Colonic mucosa (tissue), 4 donors: ENCODE measurements around the gene APBA3. TPM values are rescaled to one million over a fixed set of nuclear protein-coding genes. Genes with fewer than 3 reads are reported as not detected.

Experiments used
- DNase-seq: peaks from one replicate; pipeline ENCODE4 v3.0.0-alpha.2; 2020
- H3K27ac ChIP-seq: fragments of 200-600 bp; one replicate; pipeline ENCODE4 v1.8.0; 2021
- H3K27me3 ChIP-seq: fragments of 200-600 bp; one replicate; pipeline ENCODE4 v1.8.0; 2021
- H3K36me3 ChIP-seq: fragments of 200-600 bp; one replicate; pipeline ENCODE4 v1.8.0; 2021
- H3K4me1 ChIP-seq: fragments of 200-600 bp; one replicate; pipeline ENCODE4 v1.8.0; 2021; ENCODE audit warnings: mild to moderate bottlenecking
- H3K4me3 ChIP-seq: fragments of 200-600 bp; one replicate; pipeline ENCODE4 v1.8.0; 2021
- H3K9ac ChIP-seq, 2 donors: one replicate each; pipeline ENCODE4 v1.7.0; 2013; ENCODE audit warnings: control low read depth in 2 of 2, low read depth in 2 of 2, low read length in 2 of 2
- H3K9me3 ChIP-seq: fragments of 200-600 bp; one replicate; pipeline ENCODE4 v1.8.0; 2021
- intact Hi-C: fragments of 100-400 bp; cut with DNase I; formaldehyde crosslinking; loops from one replicate; pipeline ENCODE4 v1.14.1; 2022
- total RNA-seq, 2 donors: library from RNA; stranded (reverse); fragmentation: NEBNext Ultra II Directional in 1 of 2; extraction: Animal tissue kit (Norgen Biotek cat#: 25700) in 1 of 2; gene quantifications; one replicate each; pipeline ENCODE4 v1.2.1, GENCODE V29; 2021
- TF ChIP-seq, protein P1 (sequence below): fragments of 200-600 bp; IDR thresholded peaks from one replicate; pipeline ENCODE4 v1.8.0; 2022; ENCODE audit warnings: antibody characterized with exemption, mild to moderate bottlenecking
- donor health status: healthy.
- donor health status: DM: no; HTN: no; CAD: no.
- donor health status: DM: no; HTN: no; CAD: no.

APBA3 gene
- total RNA-seq, 2 donors from 2014 or later = 21.0 to 29.3 TPM

DNA sequence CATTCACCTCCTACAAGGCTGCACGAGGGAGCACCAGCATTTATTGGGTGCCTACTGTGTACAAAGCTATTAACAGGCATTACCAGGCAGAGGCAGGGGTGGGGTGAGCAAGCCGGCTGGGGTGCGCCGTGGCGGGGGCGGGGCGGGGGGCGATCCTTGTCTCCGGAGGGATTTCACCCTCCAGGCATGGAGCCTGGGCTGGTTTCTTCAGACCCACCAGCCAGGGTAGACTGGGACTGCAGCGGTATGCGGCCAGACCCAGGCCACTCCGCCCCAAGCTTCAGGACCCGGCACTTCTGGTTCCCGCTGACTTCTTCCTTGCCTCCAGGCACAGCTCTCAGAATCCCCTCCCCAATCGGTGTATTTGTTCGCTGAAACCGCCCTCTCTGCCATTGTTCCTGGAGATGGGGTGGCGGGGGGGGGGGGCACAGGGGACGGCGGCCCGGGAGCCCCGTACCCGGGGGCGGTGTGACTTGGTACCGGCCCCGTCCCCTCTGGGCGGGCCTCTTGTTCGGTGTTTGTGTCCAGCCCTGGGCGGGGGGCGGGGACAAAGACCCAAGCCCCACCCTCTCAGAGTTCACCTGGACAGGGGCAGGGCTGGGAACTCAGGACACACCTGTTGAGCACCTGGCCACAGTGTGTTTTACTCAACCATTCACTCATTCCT lies 38.9 kb downstream of the APBA3 start:
- no peaks in the 10 kb centered on the region for H3K9me3 ChIP-seq
- no peaks in the 10 kb centered on the region for H3K27me3 ChIP-seq
- peaks cover 21% of the 10 kb centered on the region for H3K4me1 ChIP-seq
- intact Hi-C loops = no loop called here
- H3K36me3 ChIP-seq = no peaks in the 10 kb centered on the region
- H3K27ac ChIP-seq = peak overlapping the region; percentile 75
- peak overlapping the region; percentile 52 to 72 for H3K9ac ChIP-seq
- peak; percentile 84 for DNase-seq
- TF ChIP-seq, protein P1, sequence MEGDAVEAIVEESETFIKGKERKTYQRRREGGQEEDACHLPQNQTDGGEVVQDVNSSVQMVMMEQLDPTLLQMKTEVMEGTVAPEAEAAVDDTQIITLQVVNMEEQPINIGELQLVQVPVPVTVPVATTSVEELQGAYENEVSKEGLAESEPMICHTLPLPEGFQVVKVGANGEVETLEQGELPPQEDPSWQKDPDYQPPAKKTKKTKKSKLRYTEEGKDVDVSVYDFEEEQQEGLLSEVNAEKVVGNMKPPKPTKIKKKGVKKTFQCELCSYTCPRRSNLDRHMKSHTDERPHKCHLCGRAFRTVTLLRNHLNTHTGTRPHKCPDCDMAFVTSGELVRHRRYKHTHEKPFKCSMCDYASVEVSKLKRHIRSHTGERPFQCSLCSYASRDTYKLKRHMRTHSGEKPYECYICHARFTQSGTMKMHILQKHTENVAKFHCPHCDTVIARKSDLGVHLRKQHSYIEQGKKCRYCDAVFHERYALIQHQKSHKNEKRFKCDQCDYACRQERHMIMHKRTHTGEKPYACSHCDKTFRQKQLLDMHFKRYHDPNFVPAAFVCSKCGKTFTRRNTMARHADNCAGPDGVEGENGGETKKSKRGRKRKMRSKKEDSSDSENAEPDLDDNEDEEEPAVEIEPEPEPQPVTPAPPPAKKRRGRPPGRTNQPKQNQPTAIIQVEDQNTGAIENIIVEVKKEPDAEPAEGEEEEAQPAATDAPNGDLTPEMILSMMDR = no peak
- peak overlapping the region; percentile 45 for H3K4me3 ChIP-seq

DNA sequence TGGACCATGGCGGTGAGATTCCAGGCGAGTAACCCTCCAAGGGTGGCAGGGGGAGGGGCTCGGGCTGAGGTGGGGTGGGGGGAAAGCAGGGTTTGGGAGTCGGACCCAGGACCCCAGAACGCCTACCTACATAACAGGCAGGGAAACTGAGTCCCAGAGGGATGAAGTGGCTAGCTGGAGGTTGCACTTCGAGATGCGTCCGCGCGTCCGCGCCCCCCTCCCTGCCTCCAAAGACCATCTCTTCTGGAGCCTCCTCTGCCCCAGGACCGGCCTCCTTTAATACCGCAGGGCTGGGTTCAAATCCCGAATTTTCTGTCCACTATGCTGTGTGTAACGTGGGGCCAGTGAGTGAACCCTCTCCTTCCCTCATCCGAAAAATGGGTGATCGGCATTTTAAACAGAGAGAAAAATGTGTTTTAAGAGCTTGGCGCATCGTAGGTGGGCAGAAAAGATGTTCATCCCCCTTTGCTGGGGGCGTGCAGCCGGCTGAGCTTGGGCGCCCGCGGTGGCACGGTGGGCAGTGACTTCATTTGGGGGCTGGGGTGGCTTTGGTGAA lies 39.5 kb downstream of the APBA3 start:
- Histone ChIP-seq H3K27me3 (no peaks in the 10 kb centered on the region), H3K9me3 (no peaks in the 10 kb centered on the region), H3K27ac (peak overlapping the region; percentile 75), H3K9ac (peak overlapping the region; percentile 52 to 72), H3K4me3 (peak overlapping the region; percentile 45), H3K36me3 (no peaks in the 10 kb centered on the region), H3K4me1 (peaks cover 21% of the 10 kb centered on the region)
- intact Hi-C loops = no loop called here
- DNase-seq = no peak
- TF ChIP-seq, protein P1 = no peak

DNA sequence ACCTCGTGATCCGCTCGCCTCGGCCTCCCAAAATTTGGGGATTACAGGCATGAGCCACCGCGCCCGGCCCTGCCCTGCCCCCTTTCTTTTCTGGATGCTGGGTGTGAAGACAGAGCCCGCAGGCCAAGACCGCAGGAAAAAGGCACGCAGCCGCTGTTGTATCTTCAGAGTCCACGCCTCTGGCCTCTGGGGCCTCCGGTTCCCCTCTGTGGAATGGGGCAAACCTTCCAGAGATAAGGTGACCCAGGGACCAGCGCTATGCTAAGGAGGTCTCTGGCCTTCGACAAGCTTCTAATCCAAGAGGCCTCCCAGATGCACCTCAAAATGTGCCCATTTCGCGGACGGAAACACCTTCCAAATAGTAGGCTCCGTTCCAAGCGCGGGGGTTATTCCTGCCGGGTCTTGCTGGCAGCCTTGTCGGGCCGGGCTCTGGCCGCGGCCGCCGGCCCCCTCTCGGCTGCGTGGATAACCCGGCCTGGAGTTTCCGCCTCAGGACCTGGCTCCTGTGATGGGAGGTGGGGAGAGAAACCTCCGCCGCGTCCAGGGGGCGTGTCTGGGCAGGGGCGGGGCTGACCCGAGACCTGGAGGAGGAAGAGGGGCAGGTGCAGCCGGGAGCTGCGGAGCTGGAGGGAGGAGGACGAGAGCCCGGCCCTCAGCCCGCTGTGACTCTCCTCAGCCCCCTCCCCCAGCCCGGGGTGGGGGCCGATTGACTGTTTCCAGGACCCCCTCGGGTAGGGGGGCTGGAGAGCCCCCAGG lies 40.2 kb downstream of the APBA3 start:
- TF ChIP-seq, protein P1 = no peak
- Histone ChIP-seq H3K4me1 (peaks cover 20% of the 10 kb centered on the region), H3K9ac (peak overlapping the region; percentile 52 to 72)

DNA sequence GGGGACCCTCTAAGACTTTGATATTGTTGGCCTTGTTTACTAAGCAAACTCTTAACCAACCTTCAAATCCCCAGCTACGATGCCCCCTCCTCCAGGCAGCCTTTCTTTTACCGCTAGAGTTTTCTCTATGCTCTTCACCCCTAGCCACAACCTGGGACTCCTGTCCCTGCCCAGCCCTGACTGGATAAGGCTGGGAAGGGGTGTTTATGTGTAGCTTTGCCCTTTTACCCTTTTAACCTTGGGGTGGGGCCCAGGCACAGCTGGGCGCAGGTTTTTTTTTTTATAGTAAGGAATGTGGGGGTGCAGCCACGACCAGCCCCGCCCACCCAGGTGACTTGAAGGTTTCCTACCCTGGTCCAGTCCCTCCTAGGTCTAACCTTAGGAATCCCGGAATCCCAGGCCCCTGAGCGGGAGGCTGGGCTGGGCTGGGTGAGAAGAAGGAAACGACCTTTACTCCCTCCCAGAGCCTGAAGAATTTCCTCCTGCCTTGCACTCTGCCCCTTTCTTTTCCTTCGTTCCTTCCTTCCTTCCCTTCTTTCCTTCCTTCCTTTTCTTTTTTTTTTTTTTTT lies 41.1 kb downstream of the APBA3 start:
- H3K4me1 ChIP-seq = peaks cover 11% of the 10 kb centered on the region
- no peaks in the 10 kb centered on the region for H3K27me3 ChIP-seq
- no peaks in the 10 kb centered on the region for H3K36me3 ChIP-seq
- H3K9me3 ChIP-seq = no peaks in the 10 kb centered on the region
- DNase-seq = peak; percentile 93
- TF ChIP-seq, protein P1 = no peak
- peak overlapping the region in 1 of 2 donors; percentile 3 for H3K9ac ChIP-seq
- intact Hi-C loops = no loop called here
- peak overlapping the region; percentile 83 for H3K27ac ChIP-seq
- H3K4me3 ChIP-seq = peak overlapping the region; percentile 45

More for the DNA sequence above, 40.2 kb downstream of the APBA3 start:
- Histone ChIP-seq H3K4me3 (peak overlapping the region; percentile 45), H3K27me3 (no peaks in the 10 kb centered on the region), H3K9me3 (no peaks in the 10 kb centered on the region), H3K36me3 (no peaks in the 10 kb centered on the region), H3K27ac (peak overlapping the region; percentile 83)
- DNase-seq = peak; percentile 97
- intact Hi-C loops = no loop called here

DNA sequence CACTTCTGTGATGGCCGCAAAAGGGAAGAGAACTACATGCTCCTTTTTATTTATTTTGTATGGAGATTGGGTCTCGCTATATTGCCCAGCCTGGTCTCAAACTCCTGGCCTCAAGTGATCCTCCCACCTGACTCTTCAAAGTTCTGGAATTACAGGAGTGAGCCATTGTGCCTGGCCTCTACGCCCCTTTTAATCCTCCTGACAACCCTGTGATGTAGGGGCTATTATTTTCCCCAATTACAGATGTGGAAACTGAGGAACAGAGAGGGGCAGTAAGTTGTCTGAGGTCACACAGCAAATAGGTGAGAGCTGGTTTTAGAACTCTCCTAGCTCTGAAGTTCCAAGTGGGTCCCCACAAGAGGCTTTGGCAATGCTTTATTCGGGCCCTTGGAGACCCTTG lies 41.6 kb downstream of the APBA3 start:
- H3K4me1 ChIP-seq = peaks cover 8% of the 10 kb centered on the region
- H3K36me3 ChIP-seq = no peaks in the 10 kb centered on the region
- H3K9ac ChIP-seq = peak overlapping the region in 1 of 2 donors; percentile 3
- no peaks in the 10 kb centered on the region for H3K9me3 ChIP-seq
- intact Hi-C loops = no loop called here
- H3K4me3 ChIP-seq = no peak overlapping the region
- TF ChIP-seq, protein P1 = no peak
- no peak for DNase-seq
- H3K27ac ChIP-seq = peak overlapping the region; percentile 64
- no peaks in the 10 kb centered on the region for H3K27me3 ChIP-seq
